ENCODE data around the gene CCNL2. TPM values are rescaled to one million over a fixed set of nuclear protein-coding genes. Genes with fewer than 3 reads are reported as not detected.
A peak's percentile ranks its signal among the peaks of the same experiment; 100 is the strongest.
"Not testable (repeated sequence)": the region's sequence is repeated elsewhere in the genome, so short reads cannot be mapped to it uniquely, and the experiment has no call there.

Gene CCNL2
- total RNA-seq, 1 donor from 2014 or later: 266 TPM

- TF ChIP-seq CTCF (IDR thresholded peaks at IDR 0.05; ENCODE audit: unreplicated experiment): no peak
- Mint-ChIP-seq H3K27ac (ENCODE audit: unreplicated experiment) (no peak overlapping the region), H3K36me3 (ENCODE audit: low read depth, unreplicated experiment) (peaks cover 4% of the 10 kb centered on the region), H3K4me1 (ENCODE audit: unreplicated experiment) (peaks cover 12% of the 10 kb centered on the region), H3K4me3 (ENCODE audit: unreplicated experiment) (no peak overlapping the region), H3K9me3 (ENCODE audit: unreplicated experiment) (no peaks in the 10 kb centered on the region), H3K27me3 (ENCODE audit: unreplicated experiment) (peaks cover 9% of the 10 kb centered on the region)
- DNase-seq (ENCODE audit: low spot score): no peak
These were observed 21.6 kb upstream of the CCNL2 start for GRCh38 chr1:1420654-1421141.

GRCh38 chr1:1419813-1420653, 20.9 kb upstream of the CCNL2 start:
- Mint-ChIP-seq H3K4me3 (ENCODE audit: unreplicated experiment) (no peak overlapping the region), H3K27ac (ENCODE audit: unreplicated experiment) (no peak overlapping the region), H3K36me3 (ENCODE audit: low read depth, unreplicated experiment) (peaks cover 4% of the 10 kb centered on the region), H3K9me3 (ENCODE audit: unreplicated experiment) (no peaks in the 10 kb centered on the region), H3K27me3 (ENCODE audit: unreplicated experiment) (peaks cover 8% of the 10 kb centered on the region), H3K4me1 (ENCODE audit: unreplicated experiment) (peaks cover 12% of the 10 kb centered on the region)
- no peak for TF ChIP-seq CTCF (IDR thresholded peaks at IDR 0.05; ENCODE audit: unreplicated experiment)
- DNase-seq (ENCODE audit: low spot score): no peak

GRCh38 chr1:1419363-1419812, 20.3 kb upstream of the CCNL2 start:
- Mint-ChIP-seq H3K27ac (ENCODE audit: unreplicated experiment) (no peak overlapping the region), H3K27me3 (ENCODE audit: unreplicated experiment) (peaks cover 1% of the 10 kb centered on the region)

GRCh38 chr1:1418464-1419362, 19.6 kb upstream of the CCNL2 start:
- Mint-ChIP-seq H3K27ac (ENCODE audit: unreplicated experiment) (no peak overlapping the region), H3K27me3 (ENCODE audit: unreplicated experiment) (peaks cover 1% of the 10 kb centered on the region), H3K4me3 (ENCODE audit: unreplicated experiment) (peak overlapping the region; percentile 25), H3K9me3 (ENCODE audit: unreplicated experiment) (no peaks in the 10 kb centered on the region), H3K4me1 (ENCODE audit: unreplicated experiment) (peaks cover 12% of the 10 kb centered on the region), H3K36me3 (ENCODE audit: low read depth, unreplicated experiment) (no peaks in the 10 kb centered on the region)
- TF ChIP-seq CTCF (IDR thresholded peaks at IDR 0.05; ENCODE audit: unreplicated experiment): no peak
- no peak for DNase-seq (ENCODE audit: low spot score)

More at GRCh38 chr1:1419363-1419812, 20.3 kb upstream of the CCNL2 start:
- no peaks in the 10 kb centered on the region for H3K36me3 Mint-ChIP-seq (ENCODE audit: low read depth, unreplicated experiment)
- H3K9me3 Mint-ChIP-seq (ENCODE audit: unreplicated experiment): no peaks in the 10 kb centered on the region
- H3K4me1 Mint-ChIP-seq (ENCODE audit: unreplicated experiment): peaks cover 12% of the 10 kb centered on the region
- DNase-seq (ENCODE audit: low spot score): no peak
- no peak for TF ChIP-seq CTCF (IDR thresholded peaks at IDR 0.05; ENCODE audit: unreplicated experiment)
- H3K4me3 Mint-ChIP-seq (ENCODE audit: unreplicated experiment): no peak overlapping the region

- H3K27me3 Mint-ChIP-seq (ENCODE audit: unreplicated experiment); H3K36me3 Mint-ChIP-seq (ENCODE audit: low read depth, unreplicated experiment); DNase-seq (ENCODE audit: low spot score); H3K4me3 Mint-ChIP-seq (ENCODE audit: unreplicated experiment); H3K27ac Mint-ChIP-seq (ENCODE audit: unreplicated experiment); H3K9me3 Mint-ChIP-seq (ENCODE audit: unreplicated experiment); H3K4me1 Mint-ChIP-seq (ENCODE audit: unreplicated experiment): not testable (repeated sequence)
These were observed 18.8 kb upstream of the CCNL2 start for GRCh38 chr1:1417825-1418463.

- not testable (repeated sequence) for DNase-seq (ENCODE audit: low spot score); H3K27me3 Mint-ChIP-seq (ENCODE audit: unreplicated experiment); H3K27ac Mint-ChIP-seq (ENCODE audit: unreplicated experiment)
These were observed 18.3 kb upstream of the CCNL2 start for GRCh38 chr1:1417396-1417795.

More at GRCh38 chr1:1417396-1417795, 18.3 kb upstream of the CCNL2 start:
- H3K4me1 Mint-ChIP-seq (ENCODE audit: unreplicated experiment); H3K9me3 Mint-ChIP-seq (ENCODE audit: unreplicated experiment); H3K4me3 Mint-ChIP-seq (ENCODE audit: unreplicated experiment); H3K36me3 Mint-ChIP-seq (ENCODE audit: low read depth, unreplicated experiment): not testable (repeated sequence)
